Right lobe of liver (tissue), 6 donors: ENCODE measurements around the gene MRPL3. TPM values are rescaled to one million over a fixed set of nuclear protein-coding genes. Genes with fewer than 3 reads are reported as not detected.

Source experiments
- ATAC-seq, 4 donors: fragments of 200-7000 bp; cut with Tn5 transposase; one replicate each; pipeline ENCODE4 v1.9.1; 2020; ENCODE audit warnings: mild to moderate bottlenecking in 4 of 4, moderate library complexity in 4 of 4
- DNase-seq, 3 donors: peaks; one replicate each; pipeline ENCODE4 v3.0.0-alpha.2; 2020
- H3K27ac ChIP-seq, 3 donors: fragments of 200-600 bp; one replicate each; pipeline ENCODE4 v1.8.0; 2022
- H3K27me3 ChIP-seq, 2 donors: fragments of 200-600 bp; one replicate each; pipeline ENCODE4 v1.8.0; 2022
- H3K36me3 ChIP-seq, 4 donors: fragments of 200-600 bp; sonication (generic) in 1 of 4; one replicate each; pipeline versions ENCODE4 v1.5.1 to v1.8.0; 2017 to 2022; ENCODE audit warnings: control low read depth in 1 of 4
- H3K4me1 ChIP-seq, 4 donors: fragments of 200-600 bp; sonication (generic) in 1 of 4; one replicate each; pipeline versions ENCODE4 v1.5.1 to v1.8.0; 2017 to 2022; ENCODE audit warnings: control low read depth in 1 of 4
- H3K4me3 ChIP-seq, 3 donors: fragments of 200-600 bp; one replicate each; pipeline ENCODE4 v1.8.0; 2022
- H3K9me3 ChIP-seq, 4 donors: fragments of 200-600 bp; sonication (generic) in 1 of 4; one replicate each; pipeline versions ENCODE4 v1.5.1 to v1.8.0; 2017 to 2022; ENCODE audit warnings: control low read depth in 1 of 4
- POLR2A ChIP-seq: fragments of 450-650 bp; IDR thresholded peaks from one replicate; pipeline ENCODE4 v1.6.1; 2017; ENCODE audit warnings: antibody characterized with exemption, mild to moderate bottlenecking
- WGBS: methylation state at CpG from one replicate; pipeline ENCODE4 v1.1.6; 2018; ENCODE audit warnings: low coverage, low lambda C conversion rate; ENCODE audit not compliant: insufficient coverage; ENCODE audit errors: missing lambda C conversion rate; 5-methylcytosine and 5-hydroxymethylcytosine counted together
- intact Hi-C, 2 donors: fragments of 100-400 bp; cut with DNase I; formaldehyde crosslinking; loops; one replicate each; pipeline versions ENCODE4 v1.11.2 to v1.14.1; 2022
- total RNA-seq, 6 experiments: library from RNA; depleted of rRNA in 2 of 6; stranded (reverse); fragments of >200 nt in 2 of 6; fragmentation: NEBNext Ultra II Directional in 3 of 6; extraction: Animal tissue kit (Norgen Biotek cat#: 25700) in 3 of 6; gene quantifications; one replicate each; pipeline versions ENCODE4 v1.1.0 to v1.2.4, GENCODE V29; 2016 to 2023
- TF ChIP-seq, protein P1 (sequence below), 4 donors: fragments of 200-600 bp in 3 of 4; fragments of 450-650 bp in 1 of 4; IDR thresholded peaks; one replicate each; pipeline versions ENCODE4 v1.5.1 to v1.8.0; 2016 to 2022; ENCODE audit warnings: antibody characterized with exemption in 4 of 4, mild to moderate bottlenecking in 2 of 4
- donor health status: DM: no; HTN: yes; CAD: no.
- donor health status: DM: no; HTN: no; CAD: no.
- donor health status: DM: no; HTN: no; CAD: no.
- donor health status: DM: no; HTN: yes; CAD: no.
- donor health status: DM: no; HTN: yes; CAD: no.

The MRPL3 gene
- total RNA-seq, 6 experiments from 2014 or later, result 29.2 to 73.9 (median 35.7) TPM

- Histone ChIP-seq H3K4me3 (no peak overlapping the region), H3K27ac (no peak overlapping the region), H3K36me3 (no peaks in the 10 kb centered on the region), H3K9me3 (no peaks in the 10 kb centered on the region), H3K4me1 (peaks cover 0 to 9% (median 4%) of the 10 kb centered on the region in 4 donors), H3K27me3 (no peaks in the 10 kb centered on the region)
- DNase-seq (no peak), ATAC-seq (no peak)
- WGBS, result 75% methylated on average over 2 of the region's 2 CpGs
- intact Hi-C loops, result no loop called here
- no peak for TF ChIP-seq POLR2A
- TF ChIP-seq, protein P1, sequence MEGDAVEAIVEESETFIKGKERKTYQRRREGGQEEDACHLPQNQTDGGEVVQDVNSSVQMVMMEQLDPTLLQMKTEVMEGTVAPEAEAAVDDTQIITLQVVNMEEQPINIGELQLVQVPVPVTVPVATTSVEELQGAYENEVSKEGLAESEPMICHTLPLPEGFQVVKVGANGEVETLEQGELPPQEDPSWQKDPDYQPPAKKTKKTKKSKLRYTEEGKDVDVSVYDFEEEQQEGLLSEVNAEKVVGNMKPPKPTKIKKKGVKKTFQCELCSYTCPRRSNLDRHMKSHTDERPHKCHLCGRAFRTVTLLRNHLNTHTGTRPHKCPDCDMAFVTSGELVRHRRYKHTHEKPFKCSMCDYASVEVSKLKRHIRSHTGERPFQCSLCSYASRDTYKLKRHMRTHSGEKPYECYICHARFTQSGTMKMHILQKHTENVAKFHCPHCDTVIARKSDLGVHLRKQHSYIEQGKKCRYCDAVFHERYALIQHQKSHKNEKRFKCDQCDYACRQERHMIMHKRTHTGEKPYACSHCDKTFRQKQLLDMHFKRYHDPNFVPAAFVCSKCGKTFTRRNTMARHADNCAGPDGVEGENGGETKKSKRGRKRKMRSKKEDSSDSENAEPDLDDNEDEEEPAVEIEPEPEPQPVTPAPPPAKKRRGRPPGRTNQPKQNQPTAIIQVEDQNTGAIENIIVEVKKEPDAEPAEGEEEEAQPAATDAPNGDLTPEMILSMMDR (IDR thresholded peaks at IDR 0.05), result no peak
Measured at GRCh38 chr3:131540821-131541220, 38.0 kb upstream of the MRPL3 start.

DNA sequence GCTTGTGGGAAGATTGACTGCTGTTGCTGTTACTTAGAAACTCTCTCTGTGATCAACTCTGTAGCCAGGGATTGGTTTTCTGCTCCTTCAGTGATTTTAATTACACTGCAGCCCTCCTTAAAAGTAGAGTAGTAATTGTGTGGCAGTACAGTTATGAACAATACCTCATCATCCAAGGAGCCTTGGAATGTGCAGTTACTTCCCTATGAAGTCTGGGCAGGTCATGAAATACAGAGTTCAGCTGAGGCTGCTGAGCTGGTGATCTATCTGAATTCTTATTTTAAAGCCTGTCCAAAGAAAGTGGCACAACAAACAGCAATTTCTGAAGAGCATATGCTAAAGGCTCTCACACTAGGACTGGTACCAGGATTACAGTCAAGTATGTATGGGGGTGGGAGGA, 37.4 kb upstream of the MRPL3 start:
- Histone ChIP-seq H3K27me3 (no peaks in the 10 kb centered on the region), H3K36me3 (no peaks in the 10 kb centered on the region), H3K27ac (no peak overlapping the region), H3K4me3 (no peak overlapping the region), H3K9me3 (no peaks in the 10 kb centered on the region), H3K4me1 (peaks cover 0 to 9% (median 4%) of the 10 kb centered on the region in 4 donors)
- ATAC-seq, result no peak
- intact Hi-C loops, result no loop called here
- TF ChIP-seq POLR2A, result no peak
- TF ChIP-seq, protein P1 (IDR thresholded peaks at IDR 0.05), result no peak
- no peak for DNase-seq

GRCh38 chr3:131538968-131539367, 36.2 kb upstream of the MRPL3 start:
- DNase-seq (no peak), ATAC-seq (no peak)
- WGBS, result 56% methylated on average over 1 of the region's 1 CpG
- Histone ChIP-seq H3K36me3 (no peaks in the 10 kb centered on the region), H3K9me3 (no peaks in the 10 kb centered on the region), H3K4me3 (no peak overlapping the region), H3K27me3 (no peaks in the 10 kb centered on the region), H3K4me1 (peaks cover 0 to 7% (median 3%) of the 10 kb centered on the region in 4 donors), H3K27ac (no peak overlapping the region)
- intact Hi-C loops, result no loop called here
- no peak for TF ChIP-seq POLR2A
- TF ChIP-seq, protein P1 (IDR thresholded peaks at IDR 0.05), result no peak

GRCh38 chr3:131537531-131537930, 34.8 kb upstream of the MRPL3 start:
- intact Hi-C loops, result no loop called here
- ATAC-seq (no peak), DNase-seq (no peak)
- H3K4me3 ChIP-seq, result no peak overlapping the region
- TF ChIP-seq, protein P1 (IDR thresholded peaks at IDR 0.05), result no peak
- no peak for TF ChIP-seq POLR2A
- H3K36me3 ChIP-seq, result no peaks in the 10 kb centered on the region
- no peaks in the 10 kb centered on the region for H3K4me1 ChIP-seq
- no peak overlapping the region for H3K27ac ChIP-seq
- WGBS, result 69% methylated on average over 3 of the region's 3 CpGs
- H3K9me3 ChIP-seq, result no peaks in the 10 kb centered on the region
- H3K27me3 ChIP-seq, result no peaks in the 10 kb centered on the region

- no peaks in the 10 kb centered on the region for H3K9me3 ChIP-seq
- no peak for ATAC-seq
- no peaks in the 10 kb centered on the region for H3K36me3 ChIP-seq
- peaks cover 0 to 1% (median 0%) of the 10 kb centered on the region in 4 donors for H3K4me1 ChIP-seq
- intact Hi-C loops, result no loop called here
- WGBS, result 51% methylated on average over 2 of the region's 2 CpGs
- H3K27me3 ChIP-seq, result no peaks in the 10 kb centered on the region
- no peak for DNase-seq
- no peak overlapping the region for H3K4me3 ChIP-seq
- no peak overlapping the region for H3K27ac ChIP-seq
- no peak for TF ChIP-seq POLR2A
- TF ChIP-seq, protein P1 (IDR thresholded peaks at IDR 0.05), result no peak
Measured at GRCh38 chr3:131535596-131535995, 32.8 kb upstream of the MRPL3 start.
